GM11168 (cell line): ENCODE data around the gene TBCA.

Experiments
- in situ Hi-C: fragments of 300-500 bp; cut with MboI; formaldehyde crosslinking; loops from one replicate; pipeline ENCODE4 v1.12.0; 2022; ENCODE audit warnings: low sequenced_read_pairs; ENCODE audit not compliant: unreplicated experiment

The TBCA gene, protein sequence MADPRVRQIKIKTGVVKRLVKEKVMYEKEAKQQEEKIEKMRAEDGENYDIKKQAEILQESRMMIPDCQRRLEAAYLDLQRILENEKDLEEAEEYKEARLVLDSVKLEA

GRCh38 chr5:77775790-77776553 lies at the start of gene TBCA:
Gene TBCA, minus strand, starts transcription at chr5:77776339. Its CDS starts 82 bp downstream, at chr5:77776257.
- in situ Hi-C loops, result no loop called here

DNA sequence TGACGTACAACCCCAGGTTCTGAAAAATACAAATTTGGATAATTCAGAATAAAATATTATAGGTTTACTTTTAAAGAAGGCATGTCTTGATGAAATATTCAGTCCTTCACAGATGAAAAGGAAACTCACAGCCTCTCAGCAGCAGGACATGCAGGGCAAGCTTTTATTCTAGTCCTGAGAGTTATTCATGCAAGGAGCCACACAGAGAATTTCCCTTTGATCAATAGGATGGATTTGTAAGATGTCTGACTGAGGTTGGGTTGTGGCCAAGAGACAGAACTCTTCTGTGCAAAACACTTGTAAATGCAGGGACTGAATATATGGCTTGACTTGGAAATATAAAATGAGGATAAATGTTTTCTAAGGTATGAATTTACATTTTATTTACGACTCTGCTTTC lies 48.8 kb upstream of the TBCA start:
- in situ Hi-C loops, result no loop called here

GRCh38 chr5:77816686-77817085 lies 40.5 kb upstream of the TBCA start:
- in situ Hi-C loops, result no loop called here

GRCh38 chr5:77812926-77813589 lies 36.9 kb upstream of the TBCA start:
- in situ Hi-C loops, result no loop called here

- in situ Hi-C loops, result no loop called here
Observed at GRCh38 chr5:77806213-77806843, 30.2 kb upstream of the TBCA start.

DNA sequence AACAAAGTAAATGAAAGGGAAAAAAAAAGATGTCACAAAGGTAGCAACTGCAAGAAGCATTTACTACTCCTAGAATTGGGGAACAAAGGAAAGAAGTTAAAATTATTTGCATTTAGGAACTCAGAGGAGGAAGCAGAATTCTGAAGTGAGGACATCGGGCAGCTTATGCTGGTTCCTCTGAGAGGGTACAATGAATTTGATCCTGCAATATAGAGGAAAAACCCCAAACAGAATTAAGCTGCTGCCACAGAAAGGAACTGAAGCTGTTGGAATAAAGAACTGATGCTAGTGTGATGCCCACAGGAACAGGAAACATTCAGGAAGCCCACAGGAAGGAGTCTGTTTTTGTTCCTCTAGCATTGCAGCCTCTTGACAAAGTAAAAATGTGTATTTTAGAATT lies 22.3 kb upstream of the TBCA start:
- in situ Hi-C loops, result no loop called here

DNA sequence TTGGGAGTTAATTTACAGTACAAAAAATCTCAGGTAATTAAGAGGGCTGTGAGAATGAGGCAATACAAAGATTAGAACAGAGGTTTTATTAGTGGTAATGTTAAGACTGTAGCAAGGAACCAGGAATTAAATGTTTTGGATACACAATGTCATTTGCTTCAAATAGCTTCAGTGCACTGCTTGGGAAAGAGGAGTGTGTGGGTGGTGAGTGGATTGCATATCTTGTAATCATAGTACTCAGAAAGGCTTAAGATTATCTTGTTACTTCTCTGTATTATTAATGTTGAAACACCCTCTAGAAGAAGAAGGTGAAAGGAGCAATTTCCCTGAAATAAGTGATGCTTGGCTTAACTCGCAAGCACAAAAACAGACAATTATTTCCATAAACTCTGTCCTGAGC lies 21.0 kb upstream of the TBCA start:
- in situ Hi-C loops, result no loop called here

- in situ Hi-C loops, result no loop called here
Observed at GRCh38 chr5:77795846-77796245, 19.7 kb upstream of the TBCA start.

DNA sequence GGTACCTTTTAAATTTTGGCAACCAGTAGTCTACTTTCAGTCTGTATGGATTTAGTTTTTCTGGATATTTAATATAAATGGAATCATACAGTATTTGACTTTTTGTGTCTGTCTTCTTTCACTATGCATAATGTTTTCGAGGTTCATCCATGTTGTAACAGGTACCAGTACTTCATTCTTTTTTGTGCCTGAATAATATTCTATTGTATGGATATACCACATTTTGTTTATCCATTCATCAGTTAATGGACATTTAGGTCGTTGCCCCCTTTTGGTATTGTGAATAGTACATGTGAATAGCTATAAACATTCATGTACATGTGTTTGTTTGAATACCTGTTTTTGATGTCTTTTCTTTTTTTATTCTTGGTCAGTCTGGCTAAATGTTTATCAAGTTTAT lies 19.1 kb upstream of the TBCA start:
- in situ Hi-C loops, result no loop called here

DNA sequence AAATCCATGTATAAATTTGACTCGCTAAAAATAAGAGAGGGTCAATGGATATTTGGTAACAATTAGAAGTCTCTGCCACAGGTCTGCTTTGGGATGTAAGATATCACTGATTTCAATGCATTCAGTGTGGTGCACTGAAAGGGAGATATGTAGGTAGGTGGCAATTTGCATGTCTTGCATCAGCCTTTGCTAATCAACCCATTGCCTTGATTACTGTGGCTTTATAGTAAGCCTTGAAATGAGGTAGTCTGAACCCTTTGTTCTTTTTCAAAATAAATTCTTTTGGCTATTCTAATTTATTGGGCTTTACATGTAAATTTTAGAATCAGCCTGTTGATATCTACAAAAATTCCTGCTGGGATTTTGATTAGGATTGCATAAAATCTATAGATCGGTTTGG lies 15.8 kb upstream of the TBCA start:
- in situ Hi-C loops, result no loop called here

DNA sequence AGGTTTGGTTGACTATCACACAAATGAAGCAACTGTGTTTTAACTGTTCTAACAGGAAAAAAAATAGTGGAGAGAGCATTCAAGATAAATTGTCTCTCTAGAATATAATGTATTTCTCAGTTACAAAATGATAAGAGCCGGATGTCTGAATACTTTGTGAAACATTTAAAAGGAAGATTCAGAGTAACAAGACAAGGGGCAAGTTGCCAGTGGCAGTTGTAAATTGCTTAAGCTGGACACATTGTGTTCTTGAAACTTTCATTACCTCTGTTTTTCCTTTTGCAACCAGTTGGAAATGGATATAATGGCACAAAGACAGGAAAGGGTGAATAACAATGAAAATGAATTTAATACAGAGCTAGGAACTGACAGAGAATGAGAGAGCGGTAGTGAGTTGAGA lies 15.2 kb upstream of the TBCA start:
- in situ Hi-C loops, result no loop called here

GRCh38 chr5:77785229-77785628 lies 9.1 kb upstream of the TBCA start:
- in situ Hi-C loops, result no loop called here

DNA sequence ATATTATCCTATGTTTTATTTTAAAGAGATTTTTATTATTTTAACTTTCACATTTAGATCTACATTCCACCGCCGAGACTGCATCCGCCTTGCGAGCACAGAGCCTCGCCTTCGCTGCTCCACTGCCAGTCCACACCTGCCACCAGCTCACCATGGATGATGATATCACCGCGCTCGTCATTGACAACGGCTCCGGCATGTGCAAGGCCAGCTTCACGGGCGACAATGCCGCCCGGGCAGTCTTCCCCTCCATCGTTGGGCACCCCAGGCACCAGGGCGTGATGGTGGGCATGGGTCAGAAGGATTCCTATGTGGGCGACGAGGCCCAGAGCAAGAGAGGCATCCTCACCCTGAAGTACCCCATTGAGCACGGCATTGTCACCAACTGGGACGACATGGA lies 8.6 kb upstream of the TBCA start:
- in situ Hi-C loops, result no loop called here

GRCh38 chr5:77781076-77781475 lies 4.9 kb upstream of the TBCA start:
- in situ Hi-C loops, result no loop called here

GRCh38 chr5:77778881-77779438 lies 2.8 kb upstream of the TBCA start:
- in situ Hi-C loops, result no loop called here

DNA sequence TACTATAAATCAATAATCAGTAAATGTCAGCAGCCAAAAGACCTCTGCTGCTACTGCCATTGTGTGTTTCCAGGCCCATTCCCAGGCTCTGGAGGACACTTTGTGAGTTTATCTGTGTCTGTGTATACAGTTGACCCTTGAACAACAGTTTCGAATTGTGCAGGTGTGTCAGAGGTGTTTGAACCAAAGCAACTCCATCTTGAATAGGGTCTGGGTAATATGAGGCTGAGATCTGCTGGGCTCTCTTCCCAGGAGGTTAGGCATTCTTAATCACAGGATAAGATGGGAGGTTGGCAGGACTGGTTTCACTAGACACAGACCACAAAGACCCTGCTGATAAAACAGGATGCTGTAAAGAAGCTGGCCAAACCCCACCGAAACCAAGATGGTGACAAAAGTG lies 2.3 kb upstream of the TBCA start:
- in situ Hi-C loops, result no loop called here

GRCh38 chr5:77777911-77778310 lies 1.8 kb upstream of the TBCA start:
- in situ Hi-C loops, result no loop called here

- in situ Hi-C loops, result no loop called here
Observed at GRCh38 chr5:77777281-77777892, 1.2 kb upstream of the TBCA start.

GRCh38 chr5:77776554-77777206 lies 541 bp upstream of the TBCA start:
- in situ Hi-C loops, result no loop called here
